Stomach (tissue), 9 donors: Measurements from ENCODE around the gene TRIM33. TPM values are rescaled to one million over a fixed set of nuclear protein-coding genes. Genes with fewer than 3 reads are reported as not detected.
"Not testable (repeated sequence)": the region's sequence is repeated elsewhere in the genome, so short reads cannot be mapped to it uniquely, and the experiment has no call there.

Source experiments
- DNase-seq, 2 donors: peaks; one replicate each; pipeline versions ENCODE4 v3.0.0 to v3.0.0-alpha.2; 2013 to 2019
- H3K27ac ChIP-seq, 5 donors: fragments of 200-600 bp in 4 of 5; sonication (generic) in 4 of 5; one replicate each; pipeline ENCODE4 v1.5.1; 2013 to 2019; ENCODE audit warnings: mild to moderate bottlenecking in 1 of 5, moderate library complexity in 1 of 5
- H3K27me3 ChIP-seq, 3 donors: fragments of 200-600 bp; sonication (generic); one replicate each; pipeline ENCODE4 v1.5.1; 2017 to 2019; ENCODE audit warnings: mixed run types in 1 of 3
- H3K36me3 ChIP-seq, 4 donors: fragments of 200-600 bp; sonication (generic); 1 replicate in 3 of 4; 2 replicates in 1 of 4; pipeline ENCODE4 v1.5.1; 2016 to 2019
- H3K4me1 ChIP-seq, 4 donors: fragments of 200-600 bp; sonication (generic); one replicate each; pipeline ENCODE4 v1.5.1; 2016 to 2019
- H3K4me3 ChIP-seq, 4 donors: fragments of 200-600 bp; sonication (generic) in 3 of 4; one replicate each; pipeline ENCODE4 v1.5.1; 2016 to 2019; ENCODE audit warnings: mild to moderate bottlenecking in 1 of 4
- H3K9me3 ChIP-seq, 4 donors: fragments of 200-600 bp; sonication (generic); one replicate each; pipeline ENCODE4 v1.5.1; 2016 to 2019
- EP300 ChIP-seq: sonication (generic); formaldehyde crosslinking; IDR thresholded peaks from one replicate; pipeline ENCODE4 v1.6.1; 2017; ENCODE audit warnings: antibody characterized with exemption
- POLR2A ChIP-seq, 4 donors: fragments of 450-650 bp; IDR thresholded peaks; one replicate each; pipeline ENCODE4 v1.6.1; 2016; ENCODE audit warnings: antibody characterized with exemption in 4 of 4, control low read depth in 2 of 4, mild to moderate bottlenecking in 1 of 4, moderate library complexity in 1 of 4
- POLR2AphosphoS5 ChIP-seq, 3 donors: sonication (generic); formaldehyde crosslinking; IDR thresholded peaks; one replicate each; pipeline ENCODE4 v1.6.1; 2016; ENCODE audit warnings: antibody characterized with exemption in 3 of 3
- WGBS, 5 donors: extraction: QIAGEN DNeasy Blood & Tissue Kit in 3 of 5; methylation state at CpG; one replicate each; pipeline versions ENCODE4 v1.1.5 to v1.1.7; 2013 to 2018; 5-methylcytosine and 5-hydroxymethylcytosine counted together
- intact Hi-C: fragments of 100-400 bp; cut with DNase I; formaldehyde crosslinking; loops from one replicate; pipeline ENCODE4 v1.15.1; 2023; ENCODE audit warnings: low total_unique reads
- polyA plus RNA-seq, 3 donors: library from polyadenylated mRNA; stranded (reverse); fragments of 200-250 nt; gene quantifications; one replicate each; pipeline ENCODE4 v1.2.3, GENCODE V29; 2013
- total RNA-seq, 5 donors: library from RNA; depleted of rRNA; stranded (reverse); fragments of >200 nt; gene quantifications; one replicate each; pipeline versions ENCODE4 v1.1.0 to v1.2.3, GENCODE V29; 2014 to 2016
- TF ChIP-seq, protein P1 (sequence below), 7 experiments: fragments of 450-650 bp in 4 of 7; fragments of 200-600 bp in 3 of 7; sonication (generic) in 3 of 7; IDR thresholded peaks; one replicate each; pipeline ENCODE4 v1.5.1; 2016 to 2019; ENCODE audit warnings: antibody characterized with exemption in 7 of 7, control low read depth in 2 of 7, mild to moderate bottlenecking in 1 of 7
- donor health status: healthy with polysubstance abuse.
- donor health status: Bipolar disorder and iron deficiency.
- donor health status: healthy.

TRIM33 gene
- total and polyA plus RNA-seq, 8 donors, result 7.2 to 211 (median 40.5) TPM

DNA sequence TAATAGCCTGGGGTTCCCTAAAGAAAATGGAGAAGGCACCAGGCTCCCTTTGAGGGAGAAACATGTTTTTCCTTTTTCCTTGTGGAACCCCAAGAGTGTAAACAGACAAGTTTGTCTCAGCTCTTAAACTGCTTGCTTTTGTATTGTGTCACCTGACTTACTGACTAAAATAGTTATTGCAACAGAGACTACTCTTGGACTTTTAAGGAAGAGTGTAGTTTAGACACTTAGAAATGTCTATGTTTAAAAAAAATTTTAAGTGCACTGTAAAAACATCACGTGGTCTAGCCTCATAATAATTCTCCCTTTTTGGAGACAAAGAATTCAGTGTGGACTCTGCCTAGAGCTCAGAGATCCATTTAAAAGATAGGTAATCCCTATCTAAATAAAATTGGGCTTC, 141.1 kb downstream of the TRIM33 start:
- no peak overlapping the region for H3K4me3 ChIP-seq
- intact Hi-C loops, result no loop called here
- H3K4me1 ChIP-seq, result no peaks in the 10 kb centered on the region
- DNase-seq, result no peak
- peaks cover 0 to 24% (median 18%) of the 10 kb centered on the region in 4 donors for H3K9me3 ChIP-seq
- H3K27ac ChIP-seq, result no peak overlapping the region
- no peaks in the 10 kb centered on the region for H3K27me3 ChIP-seq
- 18 to 45% (median 44%) methylated on average over 1 of the region's 1 CpG for WGBS, 5 donors
- TF ChIP-seq, protein P1, sequence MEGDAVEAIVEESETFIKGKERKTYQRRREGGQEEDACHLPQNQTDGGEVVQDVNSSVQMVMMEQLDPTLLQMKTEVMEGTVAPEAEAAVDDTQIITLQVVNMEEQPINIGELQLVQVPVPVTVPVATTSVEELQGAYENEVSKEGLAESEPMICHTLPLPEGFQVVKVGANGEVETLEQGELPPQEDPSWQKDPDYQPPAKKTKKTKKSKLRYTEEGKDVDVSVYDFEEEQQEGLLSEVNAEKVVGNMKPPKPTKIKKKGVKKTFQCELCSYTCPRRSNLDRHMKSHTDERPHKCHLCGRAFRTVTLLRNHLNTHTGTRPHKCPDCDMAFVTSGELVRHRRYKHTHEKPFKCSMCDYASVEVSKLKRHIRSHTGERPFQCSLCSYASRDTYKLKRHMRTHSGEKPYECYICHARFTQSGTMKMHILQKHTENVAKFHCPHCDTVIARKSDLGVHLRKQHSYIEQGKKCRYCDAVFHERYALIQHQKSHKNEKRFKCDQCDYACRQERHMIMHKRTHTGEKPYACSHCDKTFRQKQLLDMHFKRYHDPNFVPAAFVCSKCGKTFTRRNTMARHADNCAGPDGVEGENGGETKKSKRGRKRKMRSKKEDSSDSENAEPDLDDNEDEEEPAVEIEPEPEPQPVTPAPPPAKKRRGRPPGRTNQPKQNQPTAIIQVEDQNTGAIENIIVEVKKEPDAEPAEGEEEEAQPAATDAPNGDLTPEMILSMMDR (IDR thresholded peaks at IDR 0.05), result no peak
- TF ChIP-seq POLR2A (IDR thresholded peaks at IDR 0.05), result no peak
- no peaks in the 10 kb centered on the region for H3K36me3 ChIP-seq

DNA sequence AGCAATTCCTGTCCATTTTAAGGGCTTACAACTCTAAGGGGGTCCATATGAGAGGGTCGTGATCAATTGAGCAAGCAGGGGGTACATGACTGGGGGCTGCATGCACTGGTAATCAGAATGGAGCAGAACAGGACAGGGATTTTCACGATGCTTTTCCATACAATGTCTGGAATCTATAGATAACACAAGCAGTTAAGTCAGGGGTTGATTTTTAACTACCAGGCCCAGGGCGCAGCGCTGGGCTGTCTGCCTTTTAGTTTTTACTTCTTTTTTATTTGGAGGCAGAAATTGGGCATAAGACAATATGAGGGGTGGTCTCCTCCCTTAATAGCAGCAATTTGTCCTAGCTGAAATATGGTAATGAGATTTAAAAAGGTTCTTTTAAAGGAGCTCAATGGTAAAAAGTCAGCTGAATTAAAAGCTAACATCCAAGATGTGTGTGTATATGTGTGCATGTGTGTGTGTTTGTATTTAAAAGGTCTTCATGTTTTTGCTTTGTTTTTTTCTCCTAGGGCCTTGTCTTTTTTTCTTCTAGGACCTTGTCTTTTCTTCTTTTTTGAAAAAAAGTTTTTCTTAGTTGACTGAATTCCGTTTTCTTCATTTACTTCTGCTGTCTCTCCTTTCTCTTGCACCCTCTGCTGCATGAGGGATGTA, 141.6 kb downstream of the TRIM33 start:
- intact Hi-C loops, H3K27ac ChIP-seq, H3K36me3 ChIP-seq, H3K4me1 ChIP-seq, H3K4me3 ChIP-seq, H3K27me3 ChIP-seq, DNase-seq: not testable (repeated sequence)
- peaks cover 1 to 24% (median 19%) of the 10 kb centered on the region in 4 donors for H3K9me3 ChIP-seq
- 54 to 65% (median 59%) methylated on average over 5 of the region's 5 CpGs for WGBS, 5 donors

DNA sequence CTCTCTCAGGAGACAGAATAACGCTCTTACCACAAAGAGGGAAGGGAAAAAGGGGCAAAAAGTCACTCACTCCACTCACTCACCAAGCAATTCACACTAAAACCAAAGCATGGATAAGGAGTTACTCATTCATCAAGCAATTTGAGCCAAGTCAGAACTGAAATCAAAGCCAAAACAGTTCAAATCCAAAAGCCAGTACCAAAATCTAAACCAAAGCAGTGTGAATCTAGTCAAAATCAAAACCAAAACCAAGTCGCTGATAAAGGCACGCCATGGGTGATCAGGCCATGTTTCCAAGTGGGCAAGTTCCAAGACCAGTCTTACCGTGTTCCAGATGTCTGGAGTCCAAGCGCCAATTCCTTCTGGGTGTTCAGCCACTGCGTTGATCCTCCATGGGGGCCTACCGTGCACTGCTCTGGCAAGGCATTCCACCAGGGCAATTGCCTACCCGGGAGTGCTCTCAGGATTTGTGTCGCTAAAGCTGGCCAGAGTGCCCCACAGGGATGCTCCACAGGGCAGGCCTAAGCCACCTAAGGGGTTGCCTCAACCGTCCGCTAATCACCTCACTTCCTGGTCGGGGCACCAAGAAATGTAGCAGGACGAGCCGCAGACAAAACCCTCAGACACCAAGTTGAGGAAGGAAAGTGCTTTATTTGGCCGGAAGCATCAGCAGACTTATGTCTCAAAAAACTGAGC, 142.3 kb downstream of the TRIM33 start:
- Histone ChIP-seq H3K4me3 (no peak overlapping the region), H3K27ac (no peak overlapping the region), H3K9me3 (peaks cover 3 to 24% (median 19%) of the 10 kb centered on the region in 4 donors), H3K4me1 (no peaks in the 10 kb centered on the region), H3K36me3 (no peaks in the 10 kb centered on the region), H3K27me3 (no peaks in the 10 kb centered on the region)
- DNase-seq, result no peak
- intact Hi-C loops, result no loop called here
- 81 to 88% (median 86%) methylated on average over 10 to 15 of the region's 15 CpGs for WGBS, 5 donors
- TF ChIP-seq, protein P1 (IDR thresholded peaks at IDR 0.05), result no peak
- TF ChIP-seq EP300 (no peak), POLR2A (IDR thresholded peaks at IDR 0.05) (no peak), POLR2AphosphoS5 (IDR thresholded peaks at IDR 0.05) (no peak)

DNA sequence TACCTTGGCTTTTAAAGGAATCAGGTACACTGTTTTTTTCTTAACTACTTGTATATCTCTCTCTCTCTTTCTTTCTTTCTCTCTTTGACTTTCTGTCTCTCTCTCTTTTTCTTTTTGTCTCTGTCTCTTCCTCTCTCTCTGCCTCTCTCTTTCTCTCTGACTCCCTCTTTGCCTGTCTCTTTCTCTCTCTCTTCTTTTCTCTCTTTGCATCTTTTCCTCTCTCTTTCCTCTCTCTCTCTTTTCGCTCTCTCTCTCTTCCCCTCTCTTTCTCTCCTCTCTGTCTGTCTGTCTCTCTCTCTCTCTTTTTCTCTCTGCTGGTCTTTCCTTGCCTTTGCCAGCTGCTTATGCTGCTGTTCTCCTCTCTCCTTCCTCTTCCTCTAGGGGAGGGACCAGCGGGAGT, 143.2 kb downstream of the TRIM33 start:
- Histone ChIP-seq H3K27ac (no peak overlapping the region), H3K27me3 (no peaks in the 10 kb centered on the region), H3K4me1 (no peaks in the 10 kb centered on the region), H3K4me3 (no peak overlapping the region), H3K36me3 (no peaks in the 10 kb centered on the region), H3K9me3 (peaks cover 11 to 26% (median 24%) of the 10 kb centered on the region in 4 donors)
- WGBS, 5 donors, result 72 to 79% (median 77%) methylated on average over 2 of the region's 2 CpGs
- intact Hi-C loops, result no loop called here
- TF ChIP-seq, protein P1 (IDR thresholded peaks at IDR 0.05), result no peak
- TF ChIP-seq EP300 (no peak), POLR2AphosphoS5 (IDR thresholded peaks at IDR 0.05) (no peak)
- DNase-seq, result no peak

DNA sequence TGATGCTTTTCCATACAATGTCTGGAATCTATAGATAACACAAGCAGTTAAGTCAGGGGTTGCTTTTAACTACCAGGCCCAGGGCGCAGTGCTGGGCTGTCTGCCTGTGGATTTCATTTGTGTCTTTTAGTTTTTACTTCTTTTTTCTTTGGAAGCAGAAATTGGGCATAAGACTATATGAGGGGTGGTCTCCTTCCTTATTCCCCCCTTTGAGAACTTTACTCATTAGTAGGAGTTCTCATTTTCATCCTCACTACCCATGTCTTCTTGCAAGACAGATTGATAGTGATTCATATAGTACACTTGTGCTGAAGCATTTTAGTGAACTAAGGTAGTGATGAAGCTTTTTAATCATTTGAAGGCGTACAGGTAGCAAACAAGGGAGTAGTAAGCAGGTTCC, 147.8 kb downstream of the TRIM33 start:
- intact Hi-C loops, result not testable (repeated sequence)
- peaks cover 18 to 49% (median 39%) of the 10 kb centered on the region in 4 donors for H3K9me3 ChIP-seq

More for the DNA sequence above, 147.8 kb downstream of the TRIM33 start:
- not testable (repeated sequence) for H3K27ac ChIP-seq, H3K4me1 ChIP-seq, H3K27me3 ChIP-seq, H3K36me3 ChIP-seq, H3K4me3 ChIP-seq, DNase-seq
- 80 to 86% (median 83%) methylated on average over 2 of the region's 2 CpGs for WGBS, 5 donors
